HFF-Myc (cell line): ENCODE measurements around the gene SLC9B2.

ENCODE experiments used
- DNase-seq: peaks from one replicate; pipeline ENCODE4 v3.0.0-alpha.2; 2011; ENCODE audit warnings: low read depth; ENCODE audit errors: extremely low read depth
- H3K4me3 ChIP-seq: replicated peaks from 2 replicates; pipeline ENCODE4 v1.5.1; 2011; ENCODE audit warnings: low read depth, mild to moderate bottlenecking, control low read depth, low read length
- CTCF ChIP-seq: IDR thresholded peaks from 2 replicates; pipeline ENCODE4 v1.5.1; 2012; ENCODE audit warnings: mild to moderate bottlenecking, low read depth, low read length, control low read depth; ENCODE audit errors: missing control alignments

SLC9B2 gene

GRCh38 chr4:103085555-103086196, 9.1 kb upstream of the SLC9B2 start:
- no peak for TF ChIP-seq CTCF
- no peak for DNase-seq
- no peak overlapping the region for H3K4me3 ChIP-seq

DNA sequence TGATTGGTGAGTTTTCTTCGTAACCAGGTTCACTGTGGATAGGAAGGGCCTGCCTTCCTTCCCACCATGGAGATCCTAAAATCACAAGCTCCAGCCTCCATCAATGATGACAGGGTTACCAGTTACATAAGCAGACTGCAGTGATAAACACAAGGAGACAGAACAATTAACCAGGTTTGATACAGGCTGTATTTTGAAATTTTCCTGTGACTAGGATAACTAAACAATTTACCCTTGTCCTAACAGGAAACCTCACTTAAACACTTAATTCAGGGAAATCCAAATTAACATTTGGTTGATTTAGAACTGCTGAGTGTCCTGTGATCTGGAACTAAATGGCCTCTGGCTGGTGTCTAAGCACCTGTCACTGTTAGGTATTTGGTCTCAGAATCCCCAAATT, 3.1 kb upstream of the SLC9B2 start:
- no peak for DNase-seq
- no peak overlapping the region for H3K4me3 ChIP-seq
- no peak for TF ChIP-seq CTCF

- no peak for DNase-seq
- TF ChIP-seq CTCF: no peak
- peak overlapping the region; percentile 83 for H3K4me3 ChIP-seq
These were observed 441 bp downstream of the SLC9B2 start for GRCh38 chr4:103075894-103076746.

DNA sequence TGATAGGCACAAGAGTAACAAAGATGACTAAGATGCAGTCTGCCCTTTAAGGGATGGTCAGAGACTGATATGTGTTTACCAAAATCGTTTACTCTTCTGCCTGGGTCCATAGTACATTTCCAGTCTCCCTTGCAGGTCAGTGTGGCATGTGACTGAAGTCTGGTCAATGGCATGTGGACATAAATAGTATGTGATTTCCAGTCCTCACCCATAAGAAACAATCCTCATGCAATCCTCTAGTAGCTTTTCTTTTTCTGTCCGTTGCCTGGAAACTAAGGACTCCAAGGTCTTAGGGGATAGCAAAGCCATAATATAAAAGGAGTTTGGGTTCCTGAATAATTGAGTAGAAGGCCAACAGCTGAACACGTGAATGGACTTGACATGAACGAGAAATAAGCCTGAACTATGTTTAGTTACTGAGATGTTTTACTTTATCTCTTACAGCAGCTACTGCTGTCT, 1.1 kb downstream of the SLC9B2 start:
- no peak for DNase-seq
- TF ChIP-seq CTCF: no peak
- peak overlapping the region; percentile 83 for H3K4me3 ChIP-seq

DNA sequence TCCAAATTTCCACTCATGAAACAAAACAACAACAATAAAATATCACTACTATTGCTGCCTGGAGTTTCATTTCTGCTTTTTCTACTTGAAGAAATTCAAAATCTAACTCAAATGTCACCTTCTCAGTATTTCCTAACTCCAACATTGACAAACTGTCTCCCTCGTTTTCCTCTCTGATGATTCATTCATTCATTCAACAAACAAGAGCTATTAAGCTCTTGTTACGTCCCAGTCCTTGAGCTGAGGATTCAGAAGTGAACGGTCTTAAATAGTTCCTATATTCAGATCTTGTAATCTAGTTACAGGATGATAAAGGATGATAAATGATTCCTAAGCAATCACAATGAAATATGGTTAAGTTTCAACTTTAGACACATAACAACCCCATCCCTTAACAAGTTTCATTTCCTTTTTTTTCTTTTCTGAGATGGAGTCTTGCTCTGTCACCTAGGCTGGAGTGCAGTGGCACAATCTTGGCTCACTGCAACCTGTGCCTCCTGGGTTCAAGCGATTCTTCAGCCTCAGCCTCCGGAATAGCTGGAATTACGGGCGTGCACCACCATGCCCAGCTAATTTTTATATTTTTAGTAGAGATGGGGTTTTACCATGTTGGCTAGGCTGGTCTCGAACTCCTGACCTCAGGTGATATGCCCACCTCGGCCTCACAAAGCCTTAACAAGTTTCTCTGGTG, 1.7 kb downstream of the SLC9B2 start:
- no peak for TF ChIP-seq CTCF
- H3K4me3 ChIP-seq: peak overlapping the region; percentile 83
- no peak for DNase-seq

DNA sequence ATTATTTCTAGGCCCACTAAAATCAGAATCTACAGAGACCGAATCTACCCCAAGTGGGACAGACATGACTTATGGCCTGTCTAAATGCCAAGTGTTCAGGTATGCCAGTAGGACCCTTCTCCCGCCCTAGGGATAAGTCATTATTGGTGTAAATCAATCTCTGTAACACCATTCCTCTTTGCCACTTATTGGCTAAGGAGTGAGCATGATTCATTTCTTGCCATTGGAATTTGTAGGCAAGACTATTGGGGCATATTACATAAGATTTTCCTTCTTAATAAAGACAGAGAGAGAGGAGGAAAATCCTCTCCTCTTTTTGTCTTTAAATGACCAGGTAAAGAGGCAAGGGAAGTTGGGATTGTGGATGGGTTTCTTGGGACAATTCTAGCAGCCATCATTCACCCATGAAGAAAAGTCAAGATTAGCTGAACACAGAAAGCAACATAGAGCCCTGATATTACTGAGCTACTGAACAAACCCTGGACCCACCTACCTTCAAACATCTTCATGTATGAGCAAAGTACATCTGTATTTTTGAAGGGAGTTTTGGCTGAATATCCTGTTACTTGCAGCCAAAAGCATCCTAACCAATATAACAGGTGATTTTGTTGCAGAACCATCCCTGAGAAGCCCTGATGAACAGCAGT, 2.6 kb downstream of the SLC9B2 start:
- TF ChIP-seq CTCF: no peak
- peak overlapping the region; percentile 83 for H3K4me3 ChIP-seq

More for the DNA sequence above, 2.6 kb downstream of the SLC9B2 start:
- DNase-seq: no peak
